Activated CD8-positive, alpha-beta memory T cell treated with anti-CD3 and anti-CD28 coated beads, Interleukin-2, amount 10 ng/mL, durations not matched to agents 7 days and 5 days (primary cell): ENCODE measurements around the gene ZCCHC2. TPM values are rescaled to one million over a fixed set of nuclear protein-coding genes. Genes with fewer than 3 reads are reported as not detected.

Source experiments
- ATAC-seq: fragments of 150-1000 bp; cut with Tn5 transposase; one replicate; pipeline ENCODE4 v1.10.0; 2021; ENCODE audit warnings: moderate library complexity
- CTCF ChIA-PET: fragments of 350-600 bp; sonication (Branson Sonifier 250); formaldehyde crosslinking; loops from one replicate; lab custom pipeline; 2021; ENCODE audit warnings: antibody characterized with exemption; lab: Charles Lee
- DNase-seq: peaks from one replicate; pipeline ENCODE4 v3.0.0-alpha.2; 2020
- H3K27ac Mint-ChIP-seq: one replicate; pipeline ENCODE4 v1.8.0; 2021; ENCODE audit warnings: mild to moderate bottlenecking, mixed read lengths
- H3K27me3 Mint-ChIP-seq: one replicate; pipeline ENCODE4 v1.8.0; 2021; ENCODE audit warnings: mixed read lengths
- H3K36me3 Mint-ChIP-seq: one replicate; pipeline ENCODE4 v1.8.0; 2021; ENCODE audit warnings: mild to moderate bottlenecking, mixed read lengths
- H3K4me1 Mint-ChIP-seq: one replicate; pipeline ENCODE4 v1.8.0; 2021; ENCODE audit warnings: mixed read lengths
- H3K4me3 Mint-ChIP-seq: one replicate; pipeline ENCODE4 v1.8.0; 2021; ENCODE audit warnings: mild to moderate bottlenecking, moderate library complexity, mixed read lengths
- H3K9me3 Mint-ChIP-seq: one replicate; pipeline ENCODE4 v1.8.0; 2022; ENCODE audit warnings: low read depth, mixed read lengths
- total RNA-seq, 2 experiments: library from RNA; stranded (reverse); gene quantifications; one replicate each; pipeline ENCODE4 v1.2.3, GENCODE V29; 2021

The ZCCHC2 gene
- total RNA-seq, 2 experiments from 2014 or later: 45.7 to 71.8 TPM

DNA sequence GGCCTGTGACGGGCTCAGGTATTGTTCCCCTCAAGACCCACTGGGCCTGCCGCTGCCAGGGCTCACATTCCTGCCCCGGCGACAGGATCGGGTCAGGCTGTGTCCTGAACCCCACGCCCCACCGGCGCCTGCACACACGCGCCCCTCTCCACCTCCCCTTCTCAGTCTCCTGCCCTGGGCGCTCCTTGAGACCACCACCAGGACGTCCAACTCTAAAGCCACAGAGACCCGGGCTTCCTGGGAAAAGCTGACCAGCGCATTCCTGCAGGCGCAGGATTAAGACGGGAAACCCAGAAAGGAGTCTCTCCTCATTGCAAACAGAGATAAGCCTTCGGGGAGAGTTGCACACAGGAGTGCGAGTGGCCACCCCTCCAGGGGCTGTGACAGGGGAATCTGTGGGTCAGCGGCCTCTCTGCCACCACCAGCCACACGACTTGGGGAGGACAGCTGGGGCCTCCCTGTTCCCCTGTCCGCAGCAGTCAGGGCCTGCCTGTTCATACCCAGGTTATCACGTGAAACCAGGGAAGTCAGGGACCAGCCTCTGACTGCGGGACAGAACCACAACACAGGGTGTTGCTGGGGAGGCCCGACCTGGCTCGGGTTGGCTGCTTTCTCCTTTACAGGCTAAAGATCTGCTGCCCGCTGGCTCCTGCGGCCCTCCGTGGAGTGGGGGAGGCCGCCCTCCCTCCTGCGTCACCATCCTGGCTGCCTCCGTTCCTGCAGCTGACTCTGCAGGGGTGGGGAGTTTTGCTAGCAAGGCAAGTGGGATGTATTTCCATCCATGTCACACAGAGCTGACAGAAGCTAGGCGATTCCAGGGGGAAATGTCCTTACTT is 88.8 kb downstream of the ZCCHC2 start:
- no peak overlapping the region for H3K27ac Mint-ChIP-seq
- DNase-seq (no peak), ATAC-seq (no peak)
- H3K36me3 Mint-ChIP-seq: no peaks in the 10 kb centered on the region
- no peak overlapping the region for H3K4me3 Mint-ChIP-seq
- peaks cover 2% of the 10 kb centered on the region for H3K4me1 Mint-ChIP-seq
- CTCF ChIA-PET: no interaction called here
- no peaks in the 10 kb centered on the region for H3K9me3 Mint-ChIP-seq
- H3K27me3 Mint-ChIP-seq: peaks cover 52% of the 10 kb centered on the region

DNA sequence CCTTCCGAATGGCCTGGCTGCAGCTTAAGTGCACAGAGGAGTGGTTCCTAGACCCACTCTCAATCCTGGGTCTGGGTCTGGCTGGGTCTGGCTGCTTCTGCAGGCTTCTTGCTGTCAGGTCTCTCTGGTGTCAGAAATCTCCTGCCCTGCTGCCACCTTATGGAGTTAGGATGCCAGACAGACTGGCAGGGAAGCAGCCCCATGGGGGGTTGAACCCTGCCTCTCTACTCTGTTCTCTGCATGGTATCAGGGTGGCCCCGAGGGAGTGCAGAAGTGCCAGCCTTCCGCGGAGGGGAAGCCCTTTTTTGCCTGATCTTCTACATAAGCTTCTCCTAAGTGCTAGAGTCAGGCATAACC is 89.4 kb downstream of the ZCCHC2 start:
- ATAC-seq (no peak), DNase-seq (no peak)
- H3K36me3 Mint-ChIP-seq: no peaks in the 10 kb centered on the region
- no peaks in the 10 kb centered on the region for H3K9me3 Mint-ChIP-seq
- H3K27ac Mint-ChIP-seq: no peak overlapping the region
- H3K4me1 Mint-ChIP-seq: peaks cover 2% of the 10 kb centered on the region
- H3K4me3 Mint-ChIP-seq: no peak overlapping the region
- CTCF ChIA-PET: no interaction called here
- H3K27me3 Mint-ChIP-seq: peaks cover 56% of the 10 kb centered on the region

DNA sequence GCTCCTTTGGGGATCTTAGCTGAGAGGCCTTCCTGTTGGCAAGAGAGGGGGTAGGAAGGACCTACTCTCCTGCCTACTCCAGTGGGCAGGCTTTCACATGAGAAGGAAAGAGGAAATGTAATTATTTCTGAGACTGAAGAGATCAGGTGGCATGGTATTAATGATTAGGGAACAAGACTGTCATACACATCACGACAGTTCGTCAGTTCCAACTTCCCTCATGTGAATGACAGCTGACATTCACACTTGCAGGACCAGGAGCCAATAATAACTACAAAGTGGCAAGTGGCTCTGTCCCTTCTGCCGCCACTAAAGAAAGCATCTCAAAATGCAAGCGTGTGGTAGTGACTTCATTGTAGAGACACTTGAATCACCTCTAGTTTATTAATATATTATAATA is 90.0 kb downstream of the ZCCHC2 start:
- H3K4me1 Mint-ChIP-seq: peaks cover 2% of the 10 kb centered on the region
- H3K27me3 Mint-ChIP-seq: peaks cover 58% of the 10 kb centered on the region
- ATAC-seq (no peak), DNase-seq (no peak)
- no peaks in the 10 kb centered on the region for H3K36me3 Mint-ChIP-seq
- no peaks in the 10 kb centered on the region for H3K9me3 Mint-ChIP-seq
- H3K27ac Mint-ChIP-seq: no peak overlapping the region
- CTCF ChIA-PET: no interaction called here
- no peak overlapping the region for H3K4me3 Mint-ChIP-seq

DNA sequence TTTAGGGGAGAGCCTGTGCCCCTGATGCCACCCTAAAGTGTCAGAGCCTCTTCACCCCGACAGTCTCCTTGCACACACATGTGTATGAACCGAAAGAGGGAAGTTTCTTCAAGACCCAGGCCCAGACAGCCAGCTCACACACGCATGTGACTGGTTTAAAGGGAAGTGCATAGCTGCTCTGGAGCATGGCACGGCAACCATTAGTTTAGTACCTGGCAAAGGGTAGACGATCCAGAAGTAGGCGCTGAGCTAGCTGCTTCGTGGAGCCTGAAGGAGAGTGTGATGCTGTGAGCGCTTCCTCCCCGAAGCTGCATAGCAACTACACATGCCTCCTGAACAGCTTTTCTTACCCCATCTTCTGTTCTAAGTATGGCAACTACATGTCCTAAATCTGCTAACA is 91.7 kb downstream of the ZCCHC2 start:
- no peak overlapping the region for H3K4me3 Mint-ChIP-seq
- ATAC-seq (no peak), DNase-seq (no peak)
- H3K36me3 Mint-ChIP-seq: no peaks in the 10 kb centered on the region
- H3K4me1 Mint-ChIP-seq: no peaks in the 10 kb centered on the region
- no peaks in the 10 kb centered on the region for H3K9me3 Mint-ChIP-seq
- H3K27me3 Mint-ChIP-seq: peaks cover 68% of the 10 kb centered on the region
- CTCF ChIA-PET: no interaction called here
- H3K27ac Mint-ChIP-seq: no peak overlapping the region

- H3K27me3 Mint-ChIP-seq: peaks cover 63% of the 10 kb centered on the region
- no peaks in the 10 kb centered on the region for H3K4me1 Mint-ChIP-seq
- CTCF ChIA-PET: no interaction called here
- no peaks in the 10 kb centered on the region for H3K9me3 Mint-ChIP-seq
- no peak for ATAC-seq
- no peaks in the 10 kb centered on the region for H3K36me3 Mint-ChIP-seq
- H3K4me3 Mint-ChIP-seq: no peak overlapping the region
- no peak overlapping the region for H3K27ac Mint-ChIP-seq
- no peak for DNase-seq
These were observed 93.5 kb downstream of the ZCCHC2 start for GRCh38 chr18:62616331-62616805.

GRCh38 chr18:62617793-62618591 is 95.2 kb downstream of the ZCCHC2 start:
- Mint-ChIP-seq H3K36me3 (no peaks in the 10 kb centered on the region), H3K4me3 (no peak overlapping the region)
- ATAC-seq: no peak

DNA sequence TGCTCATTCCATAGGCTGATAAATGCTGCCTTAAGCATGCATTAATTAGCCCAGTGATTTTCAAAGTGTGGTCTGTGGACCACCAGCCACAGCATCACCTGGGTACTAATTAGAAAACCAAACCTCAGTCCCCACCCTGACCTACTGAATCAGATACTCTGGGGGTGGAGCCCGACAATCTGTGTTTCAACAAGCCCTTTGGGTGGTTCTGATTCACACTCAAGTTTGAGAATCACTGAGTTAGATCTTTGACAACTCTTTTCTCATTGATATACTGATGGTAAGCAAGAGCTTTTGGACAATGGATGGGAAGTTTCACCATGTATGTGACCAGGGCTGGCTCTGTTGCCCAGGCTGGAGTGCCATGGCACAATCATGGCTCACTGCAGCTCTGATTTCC is 95.9 kb downstream of the ZCCHC2 start:
- Mint-ChIP-seq H3K27ac (no peak overlapping the region), H3K4me1 (no peaks in the 10 kb centered on the region), H3K27me3 (peaks cover 51% of the 10 kb centered on the region), H3K36me3 (no peaks in the 10 kb centered on the region), H3K9me3 (no peaks in the 10 kb centered on the region), H3K4me3 (no peak overlapping the region)
- CTCF ChIA-PET: no interaction called here
- DNase-seq: no peak
- ATAC-seq: no peak

More at GRCh38 chr18:62617793-62618591, 95.2 kb downstream of the ZCCHC2 start:
- CTCF ChIA-PET: interaction anchor here (0.5 kb wide), 1 partner anchor 891 kb away, joined by 3 read pairs; no protein-coding TSS in a partner anchor
- no peak for DNase-seq
- peaks cover 53% of the 10 kb centered on the region for H3K27me3 Mint-ChIP-seq
- no peaks in the 10 kb centered on the region for H3K9me3 Mint-ChIP-seq
- H3K27ac Mint-ChIP-seq: no peak overlapping the region
- no peaks in the 10 kb centered on the region for H3K4me1 Mint-ChIP-seq

GRCh38 chr18:62621546-62621945 is 98.7 kb downstream of the ZCCHC2 start:
- no peaks in the 10 kb centered on the region for H3K4me1 Mint-ChIP-seq
- H3K4me3 Mint-ChIP-seq: no peak overlapping the region
- DNase-seq (no peak), ATAC-seq (no peak)
- H3K27ac Mint-ChIP-seq: no peak overlapping the region
- CTCF ChIA-PET: no interaction called here
- peaks cover 31% of the 10 kb centered on the region for H3K27me3 Mint-ChIP-seq
- no peaks in the 10 kb centered on the region for H3K9me3 Mint-ChIP-seq
- H3K36me3 Mint-ChIP-seq: no peaks in the 10 kb centered on the region

DNA sequence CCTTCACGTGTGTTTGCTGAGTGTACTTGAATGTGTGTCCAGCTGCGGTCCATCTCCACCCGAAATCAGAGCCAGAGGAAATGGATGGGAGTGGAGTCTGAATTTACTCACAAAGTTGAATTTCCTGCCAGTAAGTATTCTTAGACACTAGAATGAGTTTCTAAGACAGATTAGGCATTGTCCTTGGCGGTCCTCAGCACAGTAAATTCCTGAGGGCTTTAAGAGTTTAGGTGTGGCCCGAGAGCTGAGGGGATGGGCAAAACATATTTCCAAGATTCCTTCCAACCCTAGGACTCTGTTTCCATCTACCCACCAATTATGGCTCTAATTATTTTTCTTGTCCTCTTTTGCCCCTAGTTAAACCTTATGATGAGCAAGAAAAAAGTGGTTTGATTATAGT is 102.2 kb downstream of the ZCCHC2 start:
- CTCF ChIA-PET: interaction anchor here (1.0 kb wide), 1 partner anchor 39 kb away, joined by 3 read pairs; no protein-coding TSS in a partner anchor
- DNase-seq (no peak), ATAC-seq (no peak)
- Mint-ChIP-seq H3K27ac (no peak overlapping the region), H3K4me3 (no peak overlapping the region), H3K36me3 (no peaks in the 10 kb centered on the region), H3K9me3 (no peaks in the 10 kb centered on the region), H3K27me3 (peaks cover 14% of the 10 kb centered on the region), H3K4me1 (no peaks in the 10 kb centered on the region)

Other genes starting within 250 kb of the ZCCHC2 start
- 1 to 10 TPM; 8.0 to 9.7 TPM for gene TNFRSF11A, start 197.7 kb upstream of the ZCCHC2 start, total RNA-seq
- 10 to 100 TPM in 1 of 2 experiments, 1 to 10 TPM in 1; 9.8 to 18.3 TPM for gene PHLPP1, start 192.5 kb downstream of the ZCCHC2 start, total RNA-seq